ENCODE measurements around the gene ENDOV. TPM values are rescaled to one million over a fixed set of nuclear protein-coding genes. Genes with fewer than 3 reads are reported as not detected.

The ENDOV gene
- total and polyA plus RNA-seq, 2 donors (not counting 3 experiments of a cell fraction or from before 2014, with no cell fraction given), result 20.4 to 25.9 TPM

DNA sequence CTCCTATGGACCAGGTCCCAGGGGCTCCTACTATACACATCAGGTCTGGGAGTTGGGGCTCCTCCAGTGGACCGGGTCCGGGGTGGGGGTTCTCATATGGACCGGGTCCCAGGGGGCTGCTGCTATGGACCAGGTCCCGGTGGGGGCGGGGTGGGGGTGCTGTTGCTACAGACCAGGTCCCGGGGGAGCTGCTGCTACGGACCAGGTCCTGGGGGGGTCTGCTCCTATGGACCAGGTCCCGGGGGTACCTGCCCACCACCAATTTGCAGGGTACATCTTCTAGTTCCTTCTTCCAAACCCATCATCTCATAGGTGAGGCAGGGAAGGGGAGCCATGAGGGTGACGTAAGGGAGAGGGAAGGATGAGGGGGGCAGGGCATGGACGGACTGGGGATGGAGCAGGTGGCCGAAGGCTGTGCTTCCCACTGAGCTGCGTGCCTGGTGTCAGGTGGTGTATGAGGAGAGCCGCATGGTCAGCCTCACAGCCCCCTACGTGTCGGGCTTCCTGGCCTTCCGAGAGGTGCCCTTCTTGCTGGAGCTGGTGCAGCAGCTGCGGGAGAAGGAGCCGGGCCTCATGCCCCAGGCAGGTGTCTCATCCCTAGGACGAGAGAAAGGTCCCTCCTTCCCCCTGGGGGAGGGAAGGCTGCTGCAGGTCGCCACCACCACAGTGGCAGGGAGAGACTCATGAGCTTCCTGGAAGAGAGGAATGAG, 6.6 kb downstream of the ENDOV start:
- Histone ChIP-seq H3K79me2 (ENCODE audit: control insufficient read depth, insufficient read depth, low read length) (no peaks in the 10 kb centered on the region), H3K9me1 (replicated peaks; ENCODE audit: control insufficient read depth, extremely low read depth, insufficient read depth, low read length) (no peaks in the 10 kb centered on the region), H4K20me1 (replicated peaks; ENCODE audit: control insufficient read depth, extremely low read depth, insufficient read depth, low read length) (no peaks in the 10 kb centered on the region), H3K36me3 (ENCODE audit: control insufficient read depth in 2 of 2, extremely low read depth in 1 of 2, insufficient read depth in 2 of 2, low read length in 2 of 2) (peaks cover 0 to 6% of the 10 kb centered on the region in 2 experiments), H3K27me3 (ENCODE audit: control insufficient read depth in 2 of 2, insufficient read depth in 2 of 2, low read length in 2 of 2) (no peaks in the 10 kb centered on the region), H3K9me3 (replicated peaks; ENCODE audit: control insufficient read depth, insufficient read depth, low read length) (no peaks in the 10 kb centered on the region), H3K9ac (replicated peaks; ENCODE audit: extremely low read depth, insufficient read depth, low read length) (no peak overlapping the region), H2AFZ (ENCODE audit: low read depth, low read length) (no peak overlapping the region), H3K27ac (ENCODE audit: insufficient read depth, low read depth, low read length) (no peak overlapping the region), H3K4me1 (ENCODE audit: control insufficient read depth, extremely low read depth, insufficient read depth, low read length) (no peaks in the 10 kb centered on the region), H3K4me3 (replicated peaks in 1 of 3; ENCODE audit: insufficient read depth in 1 of 3, low read depth in 1 of 3, low read length in 3 of 3) (no peak overlapping the region), H3K4me2 (ENCODE audit: insufficient read depth, low read length) (no peak overlapping the region)
- dilution Hi-C loops (cut with MboI; ENCODE audit: extremely low pct_ligation_motif_present, low sequenced_read_pairs), result no loop called here
- DNase-seq (ENCODE audit: low read depth, low spot score) (no peak), FAIRE-seq (no peak)
- POLR2A ChIA-PET, result no interaction called here
- intact Hi-C loops (cut with micrococcal nuclease), result loop anchor here (10.0 kb wide), 1 partner anchor 343 kb away; no protein-coding TSS in a partner anchor
- BruUV-seq (replicated peaks), result no TSS peak
- CTCF ChIA-PET, result interaction anchor here (1.3 kb wide), 1 partner anchor 560 kb away, joined by 3 read pairs; no protein-coding TSS in a partner anchor
- TF ChIP-seq, protein P1, sequence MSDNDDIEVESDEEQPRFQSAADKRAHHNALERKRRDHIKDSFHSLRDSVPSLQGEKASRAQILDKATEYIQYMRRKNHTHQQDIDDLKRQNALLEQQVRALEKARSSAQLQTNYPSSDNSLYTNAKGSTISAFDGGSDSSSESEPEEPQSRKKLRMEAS (IDR thresholded peaks at IDR 0.05; ENCODE audit: insufficient read depth, insufficient read length), result no peak
- TF ChIP-seq, protein P2, sequence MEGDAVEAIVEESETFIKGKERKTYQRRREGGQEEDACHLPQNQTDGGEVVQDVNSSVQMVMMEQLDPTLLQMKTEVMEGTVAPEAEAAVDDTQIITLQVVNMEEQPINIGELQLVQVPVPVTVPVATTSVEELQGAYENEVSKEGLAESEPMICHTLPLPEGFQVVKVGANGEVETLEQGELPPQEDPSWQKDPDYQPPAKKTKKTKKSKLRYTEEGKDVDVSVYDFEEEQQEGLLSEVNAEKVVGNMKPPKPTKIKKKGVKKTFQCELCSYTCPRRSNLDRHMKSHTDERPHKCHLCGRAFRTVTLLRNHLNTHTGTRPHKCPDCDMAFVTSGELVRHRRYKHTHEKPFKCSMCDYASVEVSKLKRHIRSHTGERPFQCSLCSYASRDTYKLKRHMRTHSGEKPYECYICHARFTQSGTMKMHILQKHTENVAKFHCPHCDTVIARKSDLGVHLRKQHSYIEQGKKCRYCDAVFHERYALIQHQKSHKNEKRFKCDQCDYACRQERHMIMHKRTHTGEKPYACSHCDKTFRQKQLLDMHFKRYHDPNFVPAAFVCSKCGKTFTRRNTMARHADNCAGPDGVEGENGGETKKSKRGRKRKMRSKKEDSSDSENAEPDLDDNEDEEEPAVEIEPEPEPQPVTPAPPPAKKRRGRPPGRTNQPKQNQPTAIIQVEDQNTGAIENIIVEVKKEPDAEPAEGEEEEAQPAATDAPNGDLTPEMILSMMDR (IDR thresholded peaks at IDR 0.05; ENCODE audit: extremely low read depth in 1 of 2, insufficient read depth in 1 of 2, low read depth in 1 of 2, low read length in 2 of 2), result no peak
- TF ChIP-seq FOS (IDR thresholded peaks at IDR 0.05; ENCODE audit: borderline replicate concordance, insufficient read depth, low read length) (no peak), JUN (IDR thresholded peaks at IDR 0.05; ENCODE audit: borderline replicate concordance, insufficient read depth, insufficient read length, low read depth) (no peak), POLR2A (IDR thresholded peaks at IDR 0.05; ENCODE audit: low read depth, low read length) (no peak), GATA2 (IDR thresholded peaks at IDR 0.05; ENCODE audit: insufficient read depth, insufficient read length, low read depth, low read length) (no peak), EZH2 (IDR thresholded peaks at IDR 0.05; ENCODE audit: borderline replicate concordance, low read depth, low read length, severe bottlenecking) (no peak), MYC (IDR thresholded peaks at IDR 0.05; ENCODE audit: low read depth, low read length) (no peak), POLR2AphosphoS5 (IDR thresholded peaks at IDR 0.05; ENCODE audit: insufficient read depth, low read depth, low read length) (no peak)

All from endothelial cell of umbilical vein (primary cell).